Measurements from ENCODE around the gene PCDHGA1. TPM values are rescaled to one million over a fixed set of nuclear protein-coding genes. Genes with fewer than 3 reads are reported as not detected.
"Not testable (repeated sequence)": the region's sequence is repeated elsewhere in the genome, so short reads cannot be mapped to it uniquely, and the experiment has no call there.

Gene PCDHGA1
- total RNA-seq (2014; rRNA removed; shearing (Covaris generic)): not detected in 2 replicates

- peak; percentile 14 for DNase-seq (ENCODE audit: low spot score)
- in situ Hi-C loops (cut with HindIII; ENCODE audit: low sequenced_read_pairs): no loop called here
These were observed at the start of gene PCDHGA1 for GRCh38 chr5:141330299-141331080. Gene PCDHGA1, plus strand, starts transcription at chr5:141330514.

- in situ Hi-C loops (cut with HindIII; ENCODE audit: low sequenced_read_pairs): no loop called here
- DNase-seq (ENCODE audit: low spot score): no peak
These were observed 31.9 kb upstream of the PCDHGA1 start for GRCh38 chr5:141298376-141298775.

DNA sequence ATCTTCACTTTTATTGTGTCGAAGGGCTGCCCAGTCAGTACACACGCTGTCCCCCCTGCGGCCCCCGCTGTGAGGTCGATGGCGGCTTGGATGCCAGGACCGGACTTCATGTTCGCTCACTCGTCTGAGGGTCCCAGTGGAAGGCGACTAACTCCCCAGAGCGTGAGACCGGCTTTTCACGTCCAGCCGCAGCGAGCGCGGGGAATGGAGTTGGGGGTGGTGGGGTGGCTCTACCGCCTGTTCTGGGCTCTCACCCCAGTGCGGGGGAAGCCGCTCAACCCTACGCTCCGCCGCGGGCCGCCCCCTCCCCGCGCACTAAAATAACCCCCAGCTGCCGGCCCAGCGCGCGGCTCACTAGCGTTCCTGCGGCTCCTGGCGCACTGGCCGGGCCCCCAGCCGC lies 26.6 kb upstream of the PCDHGA1 start, which contains the start of gene SLC25A2:
Gene SLC25A2, minus strand, starts transcription at position 294 of the 400 bp plus-strand sequence. Its CDS starts 184 bp downstream, at position 110.
- DNase-seq (ENCODE audit: low spot score): no peak
- in situ Hi-C loops (cut with HindIII; ENCODE audit: low sequenced_read_pairs): no loop called here

- in situ Hi-C loops (cut with HindIII; ENCODE audit: low sequenced_read_pairs): no loop called here
- no peak for DNase-seq (ENCODE audit: low spot score)
These were observed 23.7 kb upstream of the PCDHGA1 start for GRCh38 chr5:141306630-141307029.

DNA sequence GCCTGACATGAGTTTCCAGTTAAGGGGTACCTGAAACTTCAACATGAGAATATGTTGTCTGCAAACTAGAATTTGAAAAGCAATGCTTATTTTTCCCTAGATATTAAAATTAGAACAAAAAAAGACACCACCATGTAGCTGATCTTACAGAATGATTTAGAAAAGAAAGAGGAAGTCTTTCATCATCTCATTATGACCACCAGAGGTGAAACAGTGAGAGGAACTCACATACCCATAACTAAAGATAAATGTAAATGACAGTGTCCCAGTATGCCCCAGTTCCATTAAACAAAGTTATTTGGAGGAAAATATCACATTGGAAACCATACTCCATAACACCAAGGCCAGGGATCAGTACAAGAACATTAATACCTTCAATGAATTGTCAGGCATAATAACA lies 16.6 kb upstream of the PCDHGA1 start:
- DNase-seq (ENCODE audit: low spot score): no peak
- in situ Hi-C loops (cut with HindIII; ENCODE audit: low sequenced_read_pairs): no loop called here

GRCh38 chr5:141316963-141317362 lies 13.4 kb upstream of the PCDHGA1 start:
- in situ Hi-C loops (cut with HindIII; ENCODE audit: low sequenced_read_pairs); DNase-seq (ENCODE audit: low spot score): not testable (repeated sequence)

DNA sequence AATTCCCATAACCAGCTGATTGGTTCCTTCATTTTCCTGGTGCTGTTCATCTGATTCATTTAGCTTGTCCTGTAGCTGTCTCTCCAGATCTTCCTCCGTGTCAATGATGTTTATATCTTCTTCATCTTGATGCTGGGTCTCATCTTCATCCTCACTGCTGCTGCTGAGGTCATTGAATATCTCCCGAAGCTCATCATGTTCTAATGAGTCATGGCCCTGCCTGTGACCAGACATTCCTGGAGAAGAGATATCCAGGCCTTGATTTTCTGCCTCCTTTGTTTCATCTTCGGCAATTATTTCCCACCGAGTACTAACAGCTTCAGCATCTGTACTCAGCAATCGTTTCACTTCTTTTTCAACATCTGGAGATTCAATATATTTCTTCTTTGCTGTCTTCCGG lies 11.1 kb upstream of the PCDHGA1 start:
- in situ Hi-C loops (cut with HindIII; ENCODE audit: low sequenced_read_pairs): no loop called here
- no peak for DNase-seq (ENCODE audit: low spot score)

GRCh38 chr5:141319699-141320098 lies 10.6 kb upstream of the PCDHGA1 start:
- DNase-seq (ENCODE audit: low spot score): no peak
- in situ Hi-C loops (cut with HindIII; ENCODE audit: low sequenced_read_pairs): no loop called here

DNA sequence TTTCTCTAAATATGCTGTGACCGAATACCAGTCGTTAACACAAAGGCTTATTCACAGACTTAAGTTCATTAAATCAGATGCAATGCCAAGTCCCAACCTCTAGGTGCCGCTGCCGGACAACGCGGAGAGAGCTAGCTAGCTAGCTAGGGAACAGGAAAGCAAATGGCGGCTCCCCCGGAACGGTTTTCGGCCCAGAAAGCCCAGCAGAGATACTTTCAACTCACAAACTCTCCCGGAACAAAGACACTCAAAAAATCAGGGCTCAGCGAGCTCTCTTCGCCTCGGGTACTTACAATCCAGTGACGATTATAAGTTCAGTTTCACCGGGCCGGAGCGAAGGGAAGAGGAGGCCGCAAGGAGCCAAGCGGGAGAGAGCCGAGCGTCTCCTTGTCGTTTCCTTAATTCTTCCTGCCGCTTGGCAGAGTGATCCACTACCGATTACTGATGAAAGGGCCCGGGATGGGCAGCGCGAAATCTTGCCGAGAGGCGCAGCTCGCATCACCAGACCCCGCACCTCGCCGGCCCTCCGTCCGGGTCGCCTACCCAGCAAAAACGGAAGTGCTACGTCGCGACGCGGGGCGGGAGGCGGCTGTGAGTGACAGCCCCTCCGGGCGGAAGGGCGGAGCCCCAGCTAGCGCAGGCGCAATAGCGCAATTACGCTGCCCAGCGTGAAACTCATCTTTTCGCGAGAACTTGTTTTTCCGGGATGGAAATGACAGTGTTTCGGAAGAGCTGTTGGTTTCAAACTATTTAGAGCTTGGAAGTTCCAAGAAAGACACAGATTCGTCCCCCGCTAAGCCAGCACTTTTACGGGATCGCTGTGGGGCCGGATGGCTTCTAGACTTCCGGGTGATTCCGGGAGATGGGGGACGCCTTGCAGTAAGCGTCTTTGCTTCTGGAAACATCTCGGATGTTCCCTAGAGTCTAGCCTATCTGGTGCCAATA lies 9.8 kb upstream of the PCDHGA1 start, which contains the start of gene TAF7:
Gene TAF7, minus strand, starts transcription at position 560 of the 945 bp plus-strand sequence. CDS start 740 bp downstream, outside the sequence.
- DNase-seq (ENCODE audit: low spot score): peak; percentile 88
- in situ Hi-C loops (cut with HindIII; ENCODE audit: low sequenced_read_pairs): no loop called here

DNA sequence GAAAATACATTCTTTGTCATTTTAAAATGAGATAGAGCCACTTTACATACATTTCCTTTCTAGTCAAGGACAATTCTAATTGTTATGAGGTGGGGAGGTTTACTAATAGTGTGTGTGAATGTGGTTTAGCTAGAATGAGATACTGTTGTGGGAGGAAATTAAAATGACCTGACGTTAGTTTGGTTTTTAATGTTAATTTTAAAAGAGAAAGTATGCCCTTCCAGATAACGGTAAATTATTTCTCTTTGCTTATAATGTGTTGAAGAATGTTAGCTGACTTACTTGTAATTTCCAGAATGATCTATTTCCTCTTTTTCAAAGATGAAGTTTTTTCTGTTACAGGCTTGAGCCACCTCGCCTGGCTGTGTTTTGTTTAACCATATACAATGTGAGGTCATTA lies 8.1 kb upstream of the PCDHGA1 start:
- DNase-seq (ENCODE audit: low spot score): no peak
- in situ Hi-C loops (cut with HindIII; ENCODE audit: low sequenced_read_pairs): no loop called here

- in situ Hi-C loops (cut with HindIII; ENCODE audit: low sequenced_read_pairs): no loop called here
These were observed 4.0 kb upstream of the PCDHGA1 start for GRCh38 chr5:141326088-141326854.

GRCh38 chr5:141328231-141328630 lies 2.1 kb upstream of the PCDHGA1 start:
- in situ Hi-C loops (cut with HindIII; ENCODE audit: low sequenced_read_pairs): no loop called here
- no peak for DNase-seq (ENCODE audit: low spot score)

More at GRCh38 chr5:141326088-141326854, 4.0 kb upstream of the PCDHGA1 start:
- DNase-seq (ENCODE audit: low spot score): peak; percentile 85

DNA sequence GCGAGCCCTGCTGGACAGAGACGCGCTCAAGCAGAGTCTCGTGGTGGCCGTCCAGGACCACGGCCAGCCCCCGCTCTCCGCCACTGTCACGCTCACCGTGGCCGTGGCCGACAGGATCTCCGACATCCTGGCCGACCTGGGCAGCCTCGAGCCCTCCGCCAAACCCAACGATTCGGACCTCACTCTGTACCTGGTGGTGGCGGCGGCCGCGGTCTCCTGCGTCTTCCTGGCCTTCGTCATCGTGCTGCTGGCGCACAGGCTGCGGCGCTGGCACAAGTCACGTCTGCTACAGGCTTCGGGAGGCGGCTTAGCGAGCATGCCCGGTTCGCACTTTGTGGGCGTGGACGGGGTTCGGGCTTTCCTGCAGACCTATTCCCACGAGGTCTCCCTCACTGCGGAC lies 2.3 kb downstream of the PCDHGA1 start:
- in situ Hi-C loops (cut with HindIII; ENCODE audit: low sequenced_read_pairs); DNase-seq (ENCODE audit: low spot score): not testable (repeated sequence)

- in situ Hi-C loops (cut with HindIII; ENCODE audit: low sequenced_read_pairs): no loop called here
- DNase-seq (ENCODE audit: low spot score): peak; percentile 24
These were observed 8.4 kb downstream of the PCDHGA1 start, which contains the start of gene PCDHGA2 for GRCh38 chr5:141338538-141339306. Gene PCDHGA2, plus strand, starts transcription at chr5:141338760.

DNA sequence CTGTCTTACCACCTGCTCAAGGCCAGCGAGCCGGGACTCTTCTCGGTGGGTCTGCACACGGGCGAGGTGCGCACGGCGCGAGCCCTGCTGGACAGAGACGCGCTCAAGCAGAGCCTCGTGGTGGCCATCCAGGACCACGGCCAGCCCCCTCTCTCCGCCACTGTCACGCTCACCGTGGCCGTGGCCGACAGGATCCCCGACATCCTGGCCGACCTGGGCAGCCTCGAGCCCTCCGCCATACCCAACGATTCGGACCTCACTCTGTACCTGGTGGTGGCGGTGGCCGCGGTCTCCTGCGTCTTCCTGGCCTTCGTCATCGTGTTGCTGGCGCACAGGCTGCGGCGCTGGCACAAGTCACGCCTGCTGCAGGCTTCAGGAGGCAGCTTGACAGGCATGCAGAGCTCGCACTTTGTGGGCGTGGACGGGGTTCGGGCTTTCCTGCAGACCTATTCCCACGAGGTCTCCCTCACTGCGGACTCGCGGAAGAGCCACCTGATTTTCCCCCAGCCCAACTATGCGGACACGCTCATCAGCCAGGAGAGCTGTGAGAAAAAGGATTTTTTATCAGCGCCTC lies 10.6 kb downstream of the PCDHGA1 start:
- in situ Hi-C loops (cut with HindIII; ENCODE audit: low sequenced_read_pairs); DNase-seq (ENCODE audit: low spot score): not testable (repeated sequence)

DNA sequence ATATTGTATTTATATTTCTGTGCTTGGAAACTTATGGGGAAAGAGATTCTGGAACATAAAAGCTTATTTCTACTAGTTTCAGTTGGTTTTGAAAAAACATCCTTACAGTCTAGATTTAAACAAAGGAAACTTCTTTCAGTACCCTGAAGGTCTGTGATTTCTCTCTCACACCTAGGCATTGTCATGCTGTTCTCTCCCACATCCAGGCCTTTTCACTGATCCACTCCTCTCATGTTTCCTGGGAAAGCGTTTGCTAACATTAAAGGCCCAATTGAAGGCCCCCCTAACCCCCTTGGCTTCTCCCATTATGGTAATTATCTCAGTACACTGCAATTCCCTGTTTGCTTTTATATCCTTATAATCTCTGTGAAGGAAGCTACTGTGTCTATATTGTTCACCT lies 12.5 kb downstream of the PCDHGA1 start:
- DNase-seq (ENCODE audit: low spot score): no peak
- in situ Hi-C loops (cut with HindIII; ENCODE audit: low sequenced_read_pairs): no loop called here

- DNase-seq (ENCODE audit: low spot score): peak; percentile 20
- in situ Hi-C loops (cut with HindIII; ENCODE audit: low sequenced_read_pairs): no loop called here
These were observed 13.1 kb downstream of the PCDHGA1 start, which contains the start of gene PCDHGA3 for GRCh38 chr5:141343242-141343952. Gene PCDHGA3, plus strand, starts transcription at chr5:141343829. Its CDS starts 205 bp downstream, at chr5:141344034.
